ENCODE data around the gene HSPA6.

DNA sequence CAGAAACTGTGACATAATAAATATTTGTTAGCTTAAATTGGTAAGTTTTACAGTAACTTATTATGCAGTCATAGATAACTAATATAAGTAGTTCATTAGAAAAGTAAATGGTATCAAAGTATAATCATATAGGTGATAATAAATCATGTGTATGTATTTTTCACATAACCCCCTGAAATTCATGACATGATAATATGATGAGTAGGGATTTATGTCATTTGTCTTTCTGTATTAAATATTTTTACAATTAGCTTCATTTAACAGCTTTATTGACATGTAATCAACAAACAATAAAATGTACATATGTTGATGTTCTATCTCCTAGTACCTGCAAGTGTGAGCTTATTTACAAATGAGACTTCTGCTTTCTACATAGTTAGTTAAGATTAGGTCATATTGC is 28.9 kb upstream of the HSPA6 start:
- TF ChIP-seq, protein P1, sequence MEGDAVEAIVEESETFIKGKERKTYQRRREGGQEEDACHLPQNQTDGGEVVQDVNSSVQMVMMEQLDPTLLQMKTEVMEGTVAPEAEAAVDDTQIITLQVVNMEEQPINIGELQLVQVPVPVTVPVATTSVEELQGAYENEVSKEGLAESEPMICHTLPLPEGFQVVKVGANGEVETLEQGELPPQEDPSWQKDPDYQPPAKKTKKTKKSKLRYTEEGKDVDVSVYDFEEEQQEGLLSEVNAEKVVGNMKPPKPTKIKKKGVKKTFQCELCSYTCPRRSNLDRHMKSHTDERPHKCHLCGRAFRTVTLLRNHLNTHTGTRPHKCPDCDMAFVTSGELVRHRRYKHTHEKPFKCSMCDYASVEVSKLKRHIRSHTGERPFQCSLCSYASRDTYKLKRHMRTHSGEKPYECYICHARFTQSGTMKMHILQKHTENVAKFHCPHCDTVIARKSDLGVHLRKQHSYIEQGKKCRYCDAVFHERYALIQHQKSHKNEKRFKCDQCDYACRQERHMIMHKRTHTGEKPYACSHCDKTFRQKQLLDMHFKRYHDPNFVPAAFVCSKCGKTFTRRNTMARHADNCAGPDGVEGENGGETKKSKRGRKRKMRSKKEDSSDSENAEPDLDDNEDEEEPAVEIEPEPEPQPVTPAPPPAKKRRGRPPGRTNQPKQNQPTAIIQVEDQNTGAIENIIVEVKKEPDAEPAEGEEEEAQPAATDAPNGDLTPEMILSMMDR (IDR thresholded peaks at IDR 0.05; ENCODE audit: insufficient read depth, low read length, poor library complexity, severe bottlenecking), result no peak
- no peak for TF ChIP-seq EZH2phosphoT487 (conservative IDR thresholded peaks at IDR 0.05; ENCODE audit: low read length)

Data from SU-DHL-6 (cell line).